ENCODE results near the gene EHD2. TPM values are rescaled to one million over a fixed set of nuclear protein-coding genes. Genes with fewer than 3 reads are reported as not detected.

The EHD2 gene, protein sequence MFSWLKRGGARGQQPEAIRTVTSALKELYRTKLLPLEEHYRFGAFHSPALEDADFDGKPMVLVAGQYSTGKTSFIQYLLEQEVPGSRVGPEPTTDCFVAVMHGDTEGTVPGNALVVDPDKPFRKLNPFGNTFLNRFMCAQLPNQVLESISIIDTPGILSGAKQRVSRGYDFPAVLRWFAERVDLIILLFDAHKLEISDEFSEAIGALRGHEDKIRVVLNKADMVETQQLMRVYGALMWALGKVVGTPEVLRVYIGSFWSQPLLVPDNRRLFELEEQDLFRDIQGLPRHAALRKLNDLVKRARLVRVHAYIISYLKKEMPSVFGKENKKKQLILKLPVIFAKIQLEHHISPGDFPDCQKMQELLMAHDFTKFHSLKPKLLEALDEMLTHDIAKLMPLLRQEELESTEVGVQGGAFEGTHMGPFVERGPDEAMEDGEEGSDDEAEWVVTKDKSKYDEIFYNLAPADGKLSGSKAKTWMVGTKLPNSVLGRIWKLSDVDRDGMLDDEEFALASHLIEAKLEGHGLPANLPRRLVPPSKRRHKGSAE
- polyA plus RNA-seq (18.3 to 48.5 TPM (median 23.7 TPM) in 3 replicates), polyA minus RNA-seq (26.8 to 216 TPM (median 31.6 TPM) in 3 replicates)
- polyA plus RNA-seq (2011; ENCODE audit: low read depth) = 35.1 TPM
- polyA plus RNA-seq (2011; cell fraction: cytosol; rRNA removed) = 43.9 and 91.5 TPM in 2 replicates
- polyA plus RNA-seq (2011; cell fraction: nucleus; rRNA removed) = 95.6 and 141 TPM in 2 replicates
- polyA plus RNA-seq (2012; ENCODE audit: low replicate concordance) = 71.1 and 183 TPM in 2 replicates
- 198 TPM for polyA minus RNA-seq (2011; cell fraction: cytosol; rRNA and poly(A)+ RNA removed)
- 114 and 133 TPM in 2 replicates for polyA minus RNA-seq (2011; cell fraction: nucleus; rRNA and poly(A)+ RNA removed)

DNA sequence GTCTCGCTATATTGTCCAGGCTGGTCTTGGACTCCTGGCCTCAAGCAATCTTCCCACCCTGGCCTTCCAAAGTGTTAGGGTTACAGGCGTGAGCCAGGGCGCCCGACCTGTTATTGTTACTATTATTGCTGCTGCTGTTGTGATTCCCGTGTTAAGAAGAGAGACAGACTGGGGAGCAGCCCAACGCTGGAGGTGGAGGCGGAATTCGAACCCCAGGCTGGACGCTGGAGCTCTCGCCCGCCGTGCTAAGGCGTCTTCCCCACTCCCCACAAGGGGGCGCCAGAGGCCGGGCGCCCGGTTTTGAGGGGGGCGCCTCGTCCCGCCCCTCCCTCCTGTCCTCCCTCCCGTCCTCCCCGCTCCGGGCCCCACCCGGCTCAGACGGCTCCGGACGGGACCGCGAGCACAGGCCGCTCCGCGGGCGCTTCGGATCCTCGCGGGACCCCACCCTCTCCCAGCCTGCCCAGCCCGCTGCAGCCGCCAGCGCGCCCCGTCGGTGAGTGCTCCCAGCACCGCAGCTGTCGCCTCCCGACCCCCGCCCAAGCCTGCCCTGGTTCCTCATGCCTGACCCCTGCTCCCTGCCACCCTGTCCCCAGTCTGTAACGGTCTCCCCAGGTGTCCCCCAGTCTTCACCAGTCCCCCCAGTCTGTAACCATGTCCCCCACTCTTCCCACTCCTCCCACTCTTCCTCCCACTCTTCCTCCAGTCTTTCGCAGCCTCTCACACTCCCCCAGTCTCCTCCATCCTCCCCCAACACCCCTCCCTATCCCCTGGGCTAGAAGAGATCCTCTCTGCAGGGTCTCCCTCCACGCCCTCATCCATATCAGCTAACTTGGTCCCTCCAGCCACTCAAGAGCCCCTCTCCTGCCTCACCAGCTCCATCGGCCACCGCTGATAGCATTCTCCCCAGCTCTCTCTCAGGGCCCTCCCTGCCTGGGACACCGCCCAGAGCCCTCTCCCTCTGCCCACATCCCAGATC, at the start of gene EHD2:
TSS of gene EHD2 (plus strand) at position 377 of the 976 bp plus-strand sequence. CDS start 3,191 bp downstream, outside the sequence.
- DNase-seq (ENCODE audit: low read depth, low spot score) (no peak), FAIRE-seq (no peak)
- peak within 1 kb of the TSS; percentile 79 for H3K4me2 ChIP-seq (ENCODE audit: control insufficient read depth, extremely low read depth, insufficient read depth, low read depth, low read length)
- H4K20me1 ChIP-seq (ENCODE audit: control insufficient read depth, extremely low read depth, insufficient read depth, low read length) = peaks cover 3% of the 10 kb centered on the region
- peaks cover 14 to 25% of the 10 kb centered on the region in 2 experiments for H3K36me3 ChIP-seq (ENCODE audit: control insufficient read depth in 2 of 2, extremely low read depth in 1 of 2, insufficient read depth in 2 of 2, low read length in 2 of 2)
- H3K27ac ChIP-seq (ENCODE audit: control insufficient read depth, insufficient read depth, low read length) = peak within 1 kb of the TSS; percentile 76
- H3K4me3 ChIP-seq (ENCODE audit: control insufficient read depth in 2 of 3, extremely low read depth in 1 of 3, insufficient read depth in 2 of 3, low read depth in 1 of 3, low read length in 3 of 3) = peak within 1 kb of the TSS; percentile 79 to 98 (median 90)
- no peak for TF ChIP-seq EZH2 (IDR thresholded peaks at IDR 0.05; ENCODE audit: low read length)
- TF ChIP-seq, protein P1, sequence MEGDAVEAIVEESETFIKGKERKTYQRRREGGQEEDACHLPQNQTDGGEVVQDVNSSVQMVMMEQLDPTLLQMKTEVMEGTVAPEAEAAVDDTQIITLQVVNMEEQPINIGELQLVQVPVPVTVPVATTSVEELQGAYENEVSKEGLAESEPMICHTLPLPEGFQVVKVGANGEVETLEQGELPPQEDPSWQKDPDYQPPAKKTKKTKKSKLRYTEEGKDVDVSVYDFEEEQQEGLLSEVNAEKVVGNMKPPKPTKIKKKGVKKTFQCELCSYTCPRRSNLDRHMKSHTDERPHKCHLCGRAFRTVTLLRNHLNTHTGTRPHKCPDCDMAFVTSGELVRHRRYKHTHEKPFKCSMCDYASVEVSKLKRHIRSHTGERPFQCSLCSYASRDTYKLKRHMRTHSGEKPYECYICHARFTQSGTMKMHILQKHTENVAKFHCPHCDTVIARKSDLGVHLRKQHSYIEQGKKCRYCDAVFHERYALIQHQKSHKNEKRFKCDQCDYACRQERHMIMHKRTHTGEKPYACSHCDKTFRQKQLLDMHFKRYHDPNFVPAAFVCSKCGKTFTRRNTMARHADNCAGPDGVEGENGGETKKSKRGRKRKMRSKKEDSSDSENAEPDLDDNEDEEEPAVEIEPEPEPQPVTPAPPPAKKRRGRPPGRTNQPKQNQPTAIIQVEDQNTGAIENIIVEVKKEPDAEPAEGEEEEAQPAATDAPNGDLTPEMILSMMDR (optimal IDR thresholded peaks at IDR 0.05 in 1 of 3, IDR thresholded peaks at IDR 0.05 in 1 of 3, conservative IDR thresholded peaks at IDR 0.05 in 1 of 3; ENCODE audit: extremely low read depth in 1 of 3, insufficient read depth in 2 of 3, low read length in 3 of 3) = peak; percentile 56 to 98 (median 80)
- dilution Hi-C loops (cut with MboI; ENCODE audit: extremely low pct_ligation_motif_present, low sequenced_read_pairs) = no loop called here
- peaks cover 9% of the 10 kb centered on the region for H3K4me1 ChIP-seq (ENCODE audit: control insufficient read depth, extremely low read depth, insufficient read depth, low read length)
- no peaks in the 10 kb centered on the region for H3K9me3 ChIP-seq (ENCODE audit: control insufficient read depth, low read depth, low read length)
- peak within 1 kb of the TSS; percentile 52 for H2AFZ ChIP-seq (ENCODE audit: control insufficient read depth, low read length)
- H3K27me3 ChIP-seq (ENCODE audit: control insufficient read depth, extremely low read depth, insufficient read depth, low read length) = no peaks in the 10 kb centered on the region
- H3K9ac ChIP-seq (ENCODE audit: control insufficient read depth, extremely low read depth, insufficient read depth, low read length) = peak within 1 kb of the TSS; percentile 89
- H3K9me1 ChIP-seq (ENCODE audit: control insufficient read depth, extremely low read depth, insufficient read depth, low read length) = peaks cover 2% of the 10 kb centered on the region
- H3K79me2 ChIP-seq (ENCODE audit: control insufficient read depth, insufficient read depth, low read length) = peaks cover 47% of the 10 kb centered on the region

DNA sequence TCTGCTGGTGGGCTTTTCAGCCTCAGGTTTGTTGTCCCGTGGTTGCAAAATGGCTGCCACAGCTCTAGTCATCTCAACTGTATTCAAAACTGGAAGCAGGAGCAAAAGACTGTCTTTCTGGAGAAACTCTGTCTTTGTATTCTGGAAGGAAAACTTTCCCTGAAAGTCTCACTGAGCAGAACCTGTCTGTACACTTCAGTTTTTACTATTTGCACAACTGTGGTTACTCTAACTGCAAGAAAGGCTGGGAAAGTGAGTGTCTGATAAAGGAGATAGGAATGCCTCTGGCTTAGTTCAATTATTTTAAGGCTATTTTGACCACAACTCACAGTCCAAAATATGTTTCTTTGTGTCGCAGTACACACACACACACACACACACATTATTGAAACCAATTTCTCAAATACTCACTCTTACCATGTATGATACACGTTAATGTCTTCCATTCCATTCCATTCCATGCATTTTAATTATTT, 49.7 kb upstream of the EHD2 start:
- Histone ChIP-seq H3K79me2 (ENCODE audit: control insufficient read depth, insufficient read depth, low read length) (peaks cover 42% of the 10 kb centered on the region), H3K9ac (ENCODE audit: control insufficient read depth, extremely low read depth, insufficient read depth, low read length) (peak overlapping the region; percentile 71)
- peak; percentile 75 for FAIRE-seq

More for the DNA sequence above, 49.7 kb upstream of the EHD2 start:
- DNase-seq (ENCODE audit: low read depth, low spot score) = no peak
- Histone ChIP-seq H3K36me3 (ENCODE audit: control insufficient read depth in 2 of 2, extremely low read depth in 1 of 2, insufficient read depth in 2 of 2, low read length in 2 of 2) (peaks cover 0 to 4% of the 10 kb centered on the region in 2 experiments), H2AFZ (ENCODE audit: control insufficient read depth, low read length) (no peak overlapping the region), H3K27ac (ENCODE audit: control insufficient read depth, insufficient read depth, low read length) (peak overlapping the region; percentile 94), H3K4me2 (ENCODE audit: control insufficient read depth, extremely low read depth, insufficient read depth, low read depth, low read length) (peak overlapping the region; percentile 85), H3K4me3 (ENCODE audit: control insufficient read depth in 2 of 3, extremely low read depth in 1 of 3, insufficient read depth in 2 of 3, low read depth in 1 of 3, low read length in 3 of 3) (peak overlapping the region in 2 of 3 experiments; percentile 43 to 52), H3K9me1 (ENCODE audit: control insufficient read depth, extremely low read depth, insufficient read depth, low read length) (peaks cover 4% of the 10 kb centered on the region), H3K4me1 (ENCODE audit: control insufficient read depth, extremely low read depth, insufficient read depth, low read length) (peaks cover 52% of the 10 kb centered on the region), H4K20me1 (ENCODE audit: control insufficient read depth, extremely low read depth, insufficient read depth, low read length) (peaks cover 10% of the 10 kb centered on the region), H3K27me3 (ENCODE audit: control insufficient read depth, extremely low read depth, insufficient read depth, low read length) (no peaks in the 10 kb centered on the region), H3K9me3 (ENCODE audit: control insufficient read depth, low read depth, low read length) (no peaks in the 10 kb centered on the region)
- TF ChIP-seq EZH2 (IDR thresholded peaks at IDR 0.05; ENCODE audit: low read length) = no peak
- TF ChIP-seq, protein P1 (optimal IDR thresholded peaks at IDR 0.05 in 1 of 3, IDR thresholded peaks at IDR 0.05 in 1 of 3, conservative IDR thresholded peaks at IDR 0.05 in 1 of 3; ENCODE audit: extremely low read depth in 1 of 3, insufficient read depth in 2 of 3, low read length in 3 of 3) = no peak
- dilution Hi-C loops (cut with MboI; ENCODE audit: extremely low pct_ligation_motif_present, low sequenced_read_pairs) = no loop called here
